Measurements from ENCODE around the gene MID2. TPM values are rescaled to one million over a fixed set of nuclear protein-coding genes. Genes with fewer than 3 reads are reported as not detected.

MID2 gene
- total RNA-seq, 1 donor from 2014 or later = 7.2 TPM

GRCh38 chrX:107970073-107970472, 144.4 kb downstream of the MID2 start:
- H3K9me3 Mint-ChIP-seq (ENCODE audit: unreplicated experiment) = no peaks in the 10 kb centered on the region
- no peaks in the 10 kb centered on the region for H3K36me3 Mint-ChIP-seq (ENCODE audit: low read depth, unreplicated experiment)
- no peaks in the 10 kb centered on the region for H3K27me3 Mint-ChIP-seq (ENCODE audit: unreplicated experiment)
- no peak overlapping the region for H3K27ac Mint-ChIP-seq (ENCODE audit: unreplicated experiment)
- no peaks in the 10 kb centered on the region for H3K4me1 Mint-ChIP-seq (ENCODE audit: unreplicated experiment)
- TF ChIP-seq CTCF (IDR thresholded peaks at IDR 0.05; ENCODE audit: unreplicated experiment) = no peak
- DNase-seq (ENCODE audit: low spot score) = no peak
- no peak overlapping the region for H3K4me3 Mint-ChIP-seq (ENCODE audit: unreplicated experiment)

GRCh38 chrX:107971636-107972035, 146.0 kb downstream of the MID2 start:
- H3K27me3 Mint-ChIP-seq (ENCODE audit: unreplicated experiment) = no peaks in the 10 kb centered on the region
- no peaks in the 10 kb centered on the region for H3K36me3 Mint-ChIP-seq (ENCODE audit: low read depth, unreplicated experiment)
- H3K9me3 Mint-ChIP-seq (ENCODE audit: unreplicated experiment) = no peaks in the 10 kb centered on the region
- no peak for TF ChIP-seq CTCF (IDR thresholded peaks at IDR 0.05; ENCODE audit: unreplicated experiment)
- H3K4me1 Mint-ChIP-seq (ENCODE audit: unreplicated experiment) = no peaks in the 10 kb centered on the region
- no peak for DNase-seq (ENCODE audit: low spot score)
- H3K27ac Mint-ChIP-seq (ENCODE audit: unreplicated experiment) = no peak overlapping the region
- no peak overlapping the region for H3K4me3 Mint-ChIP-seq (ENCODE audit: unreplicated experiment)

Other genes with a start within 250 kb of the MID2 start
- 41.0 TPM for gene PRPS1, start 197.4 kb upstream of the MID2 start, total RNA-seq (ENCODE audit: unreplicated experiment)
- gene TSC22D3, start 50.1 kb upstream of the MID2 start, total RNA-seq (ENCODE audit: unreplicated experiment) = 68.7 TPM
- gene NCBP2L, start 48.1 kb upstream of the MID2 start, total RNA-seq (ENCODE audit: unreplicated experiment) = not detected
- not detected for gene TEX13B, start 156.5 kb downstream of the MID2 start, total RNA-seq (ENCODE audit: unreplicated experiment)
- 0.56 TPM for gene VSIG1, start 219.2 kb downstream of the MID2 start, total RNA-seq (ENCODE audit: unreplicated experiment)